ENCODE data around the gene GUCY1A2. TPM values are rescaled to one million over a fixed set of nuclear protein-coding genes. Genes with fewer than 3 reads are reported as not detected.
A peak's percentile ranks its signal among the peaks of the same experiment; 100 is the strongest.

The GUCY1A2 gene
- total and polyA plus RNA-seq, 12 donors: 0.68 to 18.5 (median 8.1) TPM

GRCh38 chr11:106969644-106970355, 48.5 kb downstream of the GUCY1A2 start:
- ATAC-seq: peak in 5 of 8 donors; percentile 37 to 76 (median 67)
- Histone ChIP-seq H3K36me3 (no peaks in the 10 kb centered on the region), H3K27ac (no peak overlapping the region), H3K4me3 (no peak overlapping the region), H3K4me1 (peaks cover 0 to 9% (median 0%) of the 10 kb centered on the region in 9 donors), H3K9me3 (no peaks in the 10 kb centered on the region), H3K27me3 (no peaks in the 10 kb centered on the region)
- intact Hi-C loops (cut with DNase I): loop anchor here in 1 of 10 donors (5.0 kb wide), 1 partner anchor 247 kb away; no protein-coding TSS in a partner anchor
- WGBS, 2 donors: 27 to 36% methylated on average over 1 of the region's 1 CpG
- TF ChIP-seq CTCF (IDR thresholded peaks at IDR 0.05): no peak
- peak in 1 of 2 donors; percentile 23 for DNase-seq

GRCh38 chr11:106962995-106963394, 55.3 kb downstream of the GUCY1A2 start:
- H3K4me3 ChIP-seq: no peak overlapping the region
- TF ChIP-seq CTCF (IDR thresholded peaks at IDR 0.05): no peak
- no peaks in the 10 kb centered on the region for H3K27me3 ChIP-seq
- peaks cover 0 to 26% (median 8%) of the 10 kb centered on the region in 9 donors for H3K4me1 ChIP-seq
- no peak for ATAC-seq
- no peak for DNase-seq
- 53 to 58% methylated on average over 2 of the region's 2 CpGs for WGBS, 2 donors
- intact Hi-C loops (cut with DNase I): no loop called here
- no peaks in the 10 kb centered on the region for H3K9me3 ChIP-seq
- no peak overlapping the region for H3K27ac ChIP-seq
- no peaks in the 10 kb centered on the region for H3K36me3 ChIP-seq

GRCh38 chr11:106961518-106961917, 56.8 kb downstream of the GUCY1A2 start:
- intact Hi-C loops (cut with DNase I): no loop called here
- Histone ChIP-seq H3K27ac (no peak overlapping the region), H3K4me1 (peaks cover 0 to 26% (median 8%) of the 10 kb centered on the region in 9 donors), H3K27me3 (no peaks in the 10 kb centered on the region), H3K4me3 (no peak overlapping the region), H3K36me3 (no peaks in the 10 kb centered on the region), H3K9me3 (no peaks in the 10 kb centered on the region)
- DNase-seq (no peak), ATAC-seq (peak in 1 of 8 donors; percentile 27)
- no peak for TF ChIP-seq CTCF (IDR thresholded peaks at IDR 0.05)
- WGBS, 2 donors: 34 to 51% methylated on average over 1 of the region's 1 CpG

- no peak for ATAC-seq
- H3K9me3 ChIP-seq: no peaks in the 10 kb centered on the region
- DNase-seq: no peak
- WGBS, 2 donors: 0 to 8% methylated on average over 1 of the region's 1 CpG
- peaks cover 0 to 26% (median 8%) of the 10 kb centered on the region in 9 donors for H3K4me1 ChIP-seq
- no peaks in the 10 kb centered on the region for H3K27me3 ChIP-seq
- TF ChIP-seq CTCF (IDR thresholded peaks at IDR 0.05): no peak
- intact Hi-C loops (cut with DNase I): no loop called here
- H3K27ac ChIP-seq: no peak overlapping the region
- no peaks in the 10 kb centered on the region for H3K36me3 ChIP-seq
- H3K4me3 ChIP-seq: no peak overlapping the region
Measured at GRCh38 chr11:106961048-106961447, 57.2 kb downstream of the GUCY1A2 start.
